Upper lobe of right lung (tissue), 1 donor: Measurements from ENCODE around the gene CLBA1. TPM values are rescaled to one million over a fixed set of nuclear protein-coding genes. Genes with fewer than 3 reads are reported as not detected.
"Not testable (repeated sequence)": the region's sequence is repeated elsewhere in the genome, so short reads cannot be mapped to it uniquely, and the experiment has no call there.

Source experiments
- ATAC-seq: fragments of 200-7000 bp; cut with Tn5 transposase; one replicate; pipeline ENCODE4 v1.9.1; 2020; ENCODE audit warnings: mild to moderate bottlenecking, moderate library complexity
- DNase-seq: peaks from one replicate; pipeline ENCODE4 v3.0.0-alpha.2; 2020
- H3K27ac ChIP-seq: fragments of 200-600 bp; one replicate; pipeline ENCODE4 v1.8.0; 2022
- H3K27me3 ChIP-seq: fragments of 200-600 bp; one replicate; pipeline ENCODE4 v1.8.0; 2022; ENCODE audit warnings: mild to moderate bottlenecking
- H3K36me3 ChIP-seq: fragments of 200-600 bp; one replicate; pipeline ENCODE4 v1.8.0; 2022
- H3K4me1 ChIP-seq: fragments of 200-600 bp; one replicate; pipeline ENCODE4 v1.8.0; 2022
- H3K4me3 ChIP-seq: fragments of 200-600 bp; one replicate; pipeline ENCODE4 v1.8.0; 2022; ENCODE audit warnings: mild to moderate bottlenecking
- H3K9me3 ChIP-seq: fragments of 200-600 bp; one replicate; pipeline ENCODE4 v1.8.0; 2022
- intact Hi-C: fragments of 100-400 bp; cut with DNase I; formaldehyde crosslinking; loops from one replicate; pipeline ENCODE4 v1.11.0; 2022
- total RNA-seq: library from RNA; stranded (reverse); fragmentation: NEBNext Ultra II Directional; extraction: Animal tissue kit (Norgen Biotek cat#: 25700); gene quantifications from one replicate; pipeline ENCODE4 v1.2.1, GENCODE V29; 2021
- TF ChIP-seq, protein P1 (sequence below): fragments of 200-600 bp; IDR thresholded peaks from one replicate; pipeline ENCODE4 v1.8.0; 2022; ENCODE audit warnings: antibody characterized with exemption
- donor health status: DM: no; HTN: yes; CAD: no; lungs with severe emphysema.

Gene CLBA1
- total RNA-seq, 1 donor from 2014 or later, result 6.9 TPM

DNA sequence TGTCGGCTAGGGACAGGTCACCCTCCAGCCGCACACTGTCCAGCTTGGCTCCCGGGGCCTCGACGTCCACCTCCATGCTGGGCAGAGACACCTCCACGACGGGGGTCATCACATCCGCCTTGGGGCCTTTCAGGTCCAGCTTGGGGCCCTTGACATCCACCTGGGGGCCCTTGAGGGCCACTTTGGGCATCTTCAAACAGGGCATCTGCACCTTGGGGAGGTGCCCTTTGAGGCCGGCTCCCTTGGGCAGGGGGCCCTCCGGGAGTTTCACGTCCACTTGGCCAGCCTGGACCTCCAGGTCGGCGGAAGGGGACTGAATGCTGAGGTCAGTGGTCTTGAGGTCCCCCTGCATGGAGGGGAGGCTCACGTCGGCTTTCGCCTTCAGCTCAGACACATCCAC is 43.0 kb upstream of the CLBA1 start:
- no peak overlapping the region for H3K27ac ChIP-seq
- no peaks in the 10 kb centered on the region for H3K36me3 ChIP-seq
- no peaks in the 10 kb centered on the region for H3K4me1 ChIP-seq
- intact Hi-C loops, result no loop called here
- H3K4me3 ChIP-seq, result no peak overlapping the region
- no peaks in the 10 kb centered on the region for H3K9me3 ChIP-seq
- H3K27me3 ChIP-seq, result no peaks in the 10 kb centered on the region
- no peak for DNase-seq
- ATAC-seq, result no peak
- TF ChIP-seq, protein P1, sequence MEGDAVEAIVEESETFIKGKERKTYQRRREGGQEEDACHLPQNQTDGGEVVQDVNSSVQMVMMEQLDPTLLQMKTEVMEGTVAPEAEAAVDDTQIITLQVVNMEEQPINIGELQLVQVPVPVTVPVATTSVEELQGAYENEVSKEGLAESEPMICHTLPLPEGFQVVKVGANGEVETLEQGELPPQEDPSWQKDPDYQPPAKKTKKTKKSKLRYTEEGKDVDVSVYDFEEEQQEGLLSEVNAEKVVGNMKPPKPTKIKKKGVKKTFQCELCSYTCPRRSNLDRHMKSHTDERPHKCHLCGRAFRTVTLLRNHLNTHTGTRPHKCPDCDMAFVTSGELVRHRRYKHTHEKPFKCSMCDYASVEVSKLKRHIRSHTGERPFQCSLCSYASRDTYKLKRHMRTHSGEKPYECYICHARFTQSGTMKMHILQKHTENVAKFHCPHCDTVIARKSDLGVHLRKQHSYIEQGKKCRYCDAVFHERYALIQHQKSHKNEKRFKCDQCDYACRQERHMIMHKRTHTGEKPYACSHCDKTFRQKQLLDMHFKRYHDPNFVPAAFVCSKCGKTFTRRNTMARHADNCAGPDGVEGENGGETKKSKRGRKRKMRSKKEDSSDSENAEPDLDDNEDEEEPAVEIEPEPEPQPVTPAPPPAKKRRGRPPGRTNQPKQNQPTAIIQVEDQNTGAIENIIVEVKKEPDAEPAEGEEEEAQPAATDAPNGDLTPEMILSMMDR, result no peak

- intact Hi-C loops, H3K4me1 ChIP-seq, H3K4me3 ChIP-seq, DNase-seq, H3K9me3 ChIP-seq, H3K36me3 ChIP-seq, H3K27ac ChIP-seq, ATAC-seq, H3K27me3 ChIP-seq: not testable (repeated sequence)
Observed at GRCh38 chr14:104943216-104944015, 42.2 kb upstream of the CLBA1 start.

DNA sequence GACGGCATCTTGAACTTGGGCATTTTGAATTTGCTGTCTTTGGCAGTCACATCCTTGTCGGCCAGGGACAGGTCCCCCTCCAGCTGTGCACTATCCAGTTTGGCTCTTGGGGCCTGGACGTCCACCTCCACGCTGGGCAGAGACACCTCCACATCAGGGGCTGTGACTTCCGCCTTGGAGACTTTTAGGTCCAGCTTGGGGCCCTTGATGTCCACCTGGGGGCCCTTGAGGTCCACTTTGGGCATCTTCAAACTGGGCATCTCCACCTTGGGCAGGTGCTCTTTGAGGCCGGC is 41.6 kb upstream of the CLBA1 start:
- H3K36me3 ChIP-seq, ATAC-seq, H3K27ac ChIP-seq, H3K27me3 ChIP-seq, DNase-seq, H3K9me3 ChIP-seq, intact Hi-C loops, H3K4me3 ChIP-seq, H3K4me1 ChIP-seq: not testable (repeated sequence)

GRCh38 chr14:104944436-104945205 is 41.0 kb upstream of the CLBA1 start:
- H3K27ac ChIP-seq, H3K9me3 ChIP-seq, H3K36me3 ChIP-seq, H3K4me3 ChIP-seq, H3K27me3 ChIP-seq, intact Hi-C loops, ATAC-seq, H3K4me1 ChIP-seq, DNase-seq: not testable (repeated sequence)

DNA sequence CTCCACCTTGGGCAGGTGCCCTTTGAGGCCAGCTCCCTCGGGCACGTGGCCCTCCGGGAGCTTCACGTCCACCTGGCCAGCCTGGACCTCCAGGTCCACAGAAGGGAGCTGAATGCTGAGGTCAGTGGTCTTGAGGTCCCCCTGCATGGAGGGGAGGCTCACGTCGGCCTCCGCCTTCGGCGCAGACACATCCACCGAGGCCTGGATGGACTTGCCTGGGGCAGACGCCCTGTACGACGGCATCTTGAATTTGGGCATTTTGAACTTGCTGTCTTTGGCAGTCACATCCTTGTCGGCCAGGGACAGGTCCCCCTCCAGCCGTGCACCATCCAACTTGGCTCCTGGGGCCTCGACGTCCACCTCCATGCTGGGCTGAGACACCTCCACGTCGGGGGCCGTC is 40.3 kb upstream of the CLBA1 start:
- DNase-seq, ATAC-seq, intact Hi-C loops: not testable (repeated sequence)

DNA sequence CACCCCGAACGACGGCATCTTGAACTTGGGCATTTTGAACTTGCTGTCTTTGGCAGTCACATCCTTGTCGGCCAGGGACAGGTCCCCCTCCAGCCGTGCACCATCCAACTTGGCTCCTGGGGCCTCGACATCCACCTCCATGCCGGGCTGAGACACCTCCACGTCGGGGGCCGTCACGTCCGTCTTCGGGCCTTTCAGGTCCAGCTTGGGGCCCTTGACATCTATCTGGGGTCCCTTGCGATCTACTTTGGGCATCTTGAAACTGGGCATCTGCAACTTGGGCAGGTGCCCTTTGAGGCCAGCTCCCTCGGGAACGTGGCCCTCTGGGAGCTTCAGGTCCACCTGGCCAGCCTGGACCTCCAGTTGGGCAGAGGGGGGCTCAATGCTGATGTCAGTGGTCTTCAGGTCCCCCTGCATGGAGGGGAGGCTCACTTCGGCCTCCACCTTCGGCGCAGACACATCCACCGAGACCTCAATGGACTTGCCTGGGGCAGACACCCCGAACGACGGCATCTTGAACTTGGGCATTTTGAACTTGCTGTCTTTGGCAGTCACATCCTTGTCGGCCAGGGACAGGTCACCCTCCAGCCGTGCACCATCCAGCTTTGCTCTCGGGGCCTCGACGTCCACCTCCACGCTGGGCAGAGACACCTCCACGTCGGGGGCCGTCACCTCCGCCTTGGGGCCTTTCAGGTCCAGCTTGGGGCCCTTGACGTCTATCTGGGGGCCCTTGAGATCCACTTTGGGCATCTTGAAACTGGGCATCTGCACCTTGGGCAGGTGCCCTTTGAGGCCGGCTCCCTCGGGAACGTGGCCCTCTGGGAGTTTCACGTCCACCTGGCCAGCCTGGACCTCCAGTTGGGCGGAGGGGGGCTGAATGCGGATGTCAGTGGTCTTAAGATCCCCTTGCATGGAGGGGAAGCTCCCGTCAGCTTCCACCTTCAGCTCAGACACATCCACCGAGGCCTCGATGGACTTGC is 39.3 kb upstream of the CLBA1 start:
- H3K4me1 ChIP-seq, H3K4me3 ChIP-seq, H3K27me3 ChIP-seq, DNase-seq, ATAC-seq, intact Hi-C loops, H3K36me3 ChIP-seq, H3K27ac ChIP-seq, H3K9me3 ChIP-seq: not testable (repeated sequence)

More for the DNA sequence above, 40.3 kb upstream of the CLBA1 start:
- H3K36me3 ChIP-seq, H3K27me3 ChIP-seq, H3K9me3 ChIP-seq, H3K27ac ChIP-seq, H3K4me3 ChIP-seq, H3K4me1 ChIP-seq: not testable (repeated sequence)

GRCh38 chr14:104947201-104947600 is 38.4 kb upstream of the CLBA1 start:
- intact Hi-C loops, H3K9me3 ChIP-seq, H3K27me3 ChIP-seq, H3K27ac ChIP-seq, H3K4me1 ChIP-seq, DNase-seq, H3K36me3 ChIP-seq, ATAC-seq, H3K4me3 ChIP-seq: not testable (repeated sequence)

GRCh38 chr14:104947881-104948735 is 37.5 kb upstream of the CLBA1 start:
- H3K27me3 ChIP-seq, intact Hi-C loops, H3K9me3 ChIP-seq, ATAC-seq, H3K27ac ChIP-seq, H3K4me3 ChIP-seq, H3K4me1 ChIP-seq, H3K36me3 ChIP-seq, DNase-seq: not testable (repeated sequence)
